Hepatocyte (in vitro differentiated cells): ENCODE measurements around the gene CALD1. TPM values are rescaled to one million over a fixed set of nuclear protein-coding genes. Genes with fewer than 3 reads are reported as not detected.

Experiments used
- DNase-seq: peaks from one replicate; pipeline ENCODE4 v3.0.0-alpha.2; 2016; ENCODE audit warnings: low spot score
- H2AFZ ChIP-seq: fragments of 200-600 bp; sonication (generic); 2 replicates; pipeline ENCODE4 v1.6.0; 2016; ENCODE audit warnings: antibody characterized with exemption, mild to moderate bottlenecking
- H3K27ac ChIP-seq: fragments of 200-600 bp; sonication (generic); 2 replicates; pipeline ENCODE4 v1.5.1; 2016; ENCODE audit warnings: mild to moderate bottlenecking
- H3K27me3 ChIP-seq: fragments of 200-600 bp; sonication (generic); 2 replicates; pipeline ENCODE4 v1.6.1; 2016
- H3K36me3 ChIP-seq: fragments of 200-600 bp; sonication (generic); replicated peaks from 2 replicates; pipeline ENCODE4 v1.5.1; 2016; ENCODE audit warnings: low read depth; ENCODE audit not compliant: insufficient read depth
- H3K4me1 ChIP-seq: fragments of 200-600 bp; sonication (generic); 2 replicates; pipeline ENCODE4 v1.5.1; 2016; ENCODE audit warnings: mild to moderate bottlenecking, moderate library complexity; ENCODE audit not compliant: insufficient read depth
- H3K4me2 ChIP-seq: fragments of 200-600 bp; sonication (generic); 2 replicates; pipeline ENCODE4 v1.6.0; 2016
- H3K4me3 ChIP-seq: fragments of 200-600 bp; sonication (generic); 2 replicates; pipeline ENCODE4 v1.5.1; 2016; ENCODE audit warnings: mild to moderate bottlenecking
- H3K79me2 ChIP-seq: fragments of 200-600 bp; sonication (generic); 2 replicates; pipeline ENCODE4 v1.6.0; 2017; ENCODE audit warnings: mild to moderate bottlenecking
- H3K9me2 ChIP-seq: fragments of 200-600 bp; sonication (generic); replicated peaks from 2 replicates; pipeline ENCODE4 v1.6.0; 2017; ENCODE audit warnings: mild to moderate bottlenecking; ENCODE audit not compliant: insufficient read depth
- H3K9me3 ChIP-seq: fragments of 200-600 bp; sonication (generic); 2 replicates; pipeline ENCODE4 v1.5.1; 2016; ENCODE audit warnings: low read depth, mild to moderate bottlenecking
- H4K20me1 ChIP-seq: fragments of 200-600 bp; sonication (generic); 2 replicates; pipeline ENCODE4 v1.6.0; 2016; ENCODE audit warnings: mild to moderate bottlenecking; ENCODE audit not compliant: insufficient read depth, poor library complexity, severe bottlenecking
- CTCF ChIP-seq: fragments of 200-600 bp; sonication (generic); IDR thresholded peaks from 2 replicates; pipeline ENCODE4 v1.5.1; 2016; ENCODE audit warnings: antibody characterized with exemption, mild to moderate bottlenecking; ENCODE audit not compliant: poor library complexity
- EZH2 ChIP-seq: fragments of 200-600 bp; sonication (generic); IDR thresholded peaks from 2 replicates; pipeline ENCODE4 v1.6.1; 2016; ENCODE audit warnings: antibody characterized with exemption, mild to moderate bottlenecking, borderline replicate concordance
- EZH2phosphoT487 ChIP-seq: fragments of 200-600 bp; sonication (generic); IDR thresholded peaks from one replicate; pipeline ENCODE4 v1.6.1; 2018; ENCODE audit warnings: antibody characterized with exemption, mild to moderate bottlenecking, low read depth, moderate library complexity; ENCODE audit not compliant: unreplicated experiment, severe bottlenecking
- WGBS: methylation state at CpG from one replicate; pipeline ENCODE4 v1.1.6; 2016; ENCODE audit warnings: low lambda C conversion rate; ENCODE audit errors: missing lambda C conversion rate; 5-methylcytosine and 5-hydroxymethylcytosine counted together
- polyA plus RNA-seq: library from polyadenylated mRNA; unstranded; fragments of >200 nt; fragmentation: Nextera tagmentation; extraction: Ambion mirVana; gene quantifications from 2 replicates; pipeline ENCODE4 v1.2.1, GENCODE V29; 2016
- total RNA-seq: library from RNA; depleted of rRNA; stranded (reverse); fragments of >200 nt; gene quantifications from 2 replicates; pipeline ENCODE4 v1.2.3, GENCODE V29; 2014

Gene CALD1
- total and polyA plus RNA-seq, 2 experiments from 2014 or later: 207 to 333 TPM

GRCh38 chr7:134922720-134923704, 143.6 kb downstream of the CALD1 start:
- Histone ChIP-seq H2AFZ (no peak overlapping the region), H3K27me3 (no peaks in the 10 kb centered on the region), H3K4me2 (peak overlapping the region; percentile 30), H3K36me3 (no peaks in the 10 kb centered on the region), H3K27ac (peak overlapping the region; percentile 70), H4K20me1 (no peaks in the 10 kb centered on the region), H3K9me2 (no peaks in the 10 kb centered on the region), H3K4me3 (no peak overlapping the region), H3K9me3 (no peaks in the 10 kb centered on the region), H3K79me2 (peaks cover 63% of the 10 kb centered on the region), H3K4me1 (peaks cover 23% of the 10 kb centered on the region)
- 86% methylated on average over 5 of the region's 5 CpGs for WGBS
- no peak for TF ChIP-seq EZH2phosphoT487
- no peak for TF ChIP-seq EZH2
- no peak for TF ChIP-seq CTCF
- no peak for DNase-seq

DNA sequence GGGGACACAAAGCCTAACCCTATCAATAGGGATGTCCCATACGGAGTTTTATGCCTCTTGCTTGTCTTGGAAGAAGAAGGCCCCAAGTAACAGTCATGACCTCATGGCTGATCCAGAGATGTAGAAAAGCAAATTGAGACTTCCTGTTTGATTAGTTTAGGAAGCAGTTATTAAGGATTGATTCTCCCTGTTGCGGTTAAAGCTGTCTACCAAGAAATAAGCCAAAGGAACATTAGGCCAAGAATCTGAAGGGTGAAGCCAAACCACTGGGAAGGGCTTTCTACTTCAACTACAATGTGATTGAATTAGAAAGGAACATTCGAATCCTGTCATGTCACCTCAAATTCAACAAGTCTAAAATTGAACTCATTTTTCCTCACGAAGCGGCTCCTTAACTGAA, 146.3 kb downstream of the CALD1 start:
- no peak overlapping the region for H3K4me3 ChIP-seq
- no peaks in the 10 kb centered on the region for H4K20me1 ChIP-seq
- DNase-seq: no peak
- H3K9me3 ChIP-seq: no peaks in the 10 kb centered on the region
- no peaks in the 10 kb centered on the region for H3K9me2 ChIP-seq
- H3K79me2 ChIP-seq: peaks cover 84% of the 10 kb centered on the region
- H3K27me3 ChIP-seq: no peaks in the 10 kb centered on the region
- no peak overlapping the region for H3K4me2 ChIP-seq
- no peak overlapping the region for H3K27ac ChIP-seq
- no peak overlapping the region for H2AFZ ChIP-seq
- 95% methylated on average over 5 of the region's 5 CpGs for WGBS
- TF ChIP-seq EZH2phosphoT487: no peak
- no peak for TF ChIP-seq EZH2
- no peak for TF ChIP-seq CTCF
- no peaks in the 10 kb centered on the region for H3K36me3 ChIP-seq
- H3K4me1 ChIP-seq: peaks cover 4% of the 10 kb centered on the region

DNA sequence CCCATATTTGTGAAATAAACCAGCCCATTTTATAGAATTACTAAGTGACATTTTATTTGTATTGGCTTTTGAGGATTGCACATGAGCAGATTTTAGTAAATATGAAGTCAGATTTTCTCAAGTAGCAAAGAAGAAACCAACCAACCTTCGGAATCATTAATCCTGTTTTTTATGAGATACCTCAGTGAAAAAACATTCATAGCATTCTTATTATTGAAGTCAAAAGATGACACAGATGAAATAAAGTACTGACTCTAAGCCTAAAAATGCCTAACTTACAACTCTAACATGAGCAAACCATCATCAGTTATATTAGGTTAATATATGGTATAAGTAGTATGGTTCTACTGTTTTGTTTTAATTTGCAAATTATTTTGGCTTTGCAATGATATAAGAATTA, 147.0 kb downstream of the CALD1 start:
- no peaks in the 10 kb centered on the region for H3K27me3 ChIP-seq
- H3K79me2 ChIP-seq: peaks cover 86% of the 10 kb centered on the region
- no peak overlapping the region for H3K4me2 ChIP-seq
- DNase-seq: no peak
- H2AFZ ChIP-seq: no peak overlapping the region
- no peaks in the 10 kb centered on the region for H3K9me3 ChIP-seq
- 97% methylated on average over 1 of the region's 1 CpG for WGBS
- no peak overlapping the region for H3K27ac ChIP-seq
- H3K4me1 ChIP-seq: no peaks in the 10 kb centered on the region
- no peak overlapping the region for H3K4me3 ChIP-seq
- no peaks in the 10 kb centered on the region for H3K9me2 ChIP-seq
- H4K20me1 ChIP-seq: no peaks in the 10 kb centered on the region
- TF ChIP-seq CTCF (no peak), EZH2phosphoT487 (no peak), EZH2 (no peak)
- H3K36me3 ChIP-seq: no peaks in the 10 kb centered on the region
